A549 (cell line): ENCODE data around the gene CAPN13. TPM values are rescaled to one million over a fixed set of nuclear protein-coding genes. Genes with fewer than 3 reads are reported as not detected.

Experiments
- ATAC-seq, 2 experiments: fragments of 200-7000 bp in 1 of 2; fragments of >200 bp in 1 of 2; cut with Nextera tagmentation in 1 of 2; cut with Tn5 transposase in 1 of 2; 3 replicates each; pipeline versions ENCODE4 v1.8.0 to v1.9.1; 2018 to 2020; ENCODE audit warnings: mild to moderate bottlenecking in 1 of 2, moderate library complexity in 1 of 2
- CTCF ChIA-PET: fragments of 300-600 bp; sonication (Branson Sonifier 250); formaldehyde crosslinking; extraction: SDS; loops from one replicate; lab custom pipeline; 2021; ENCODE audit warnings: antibody characterized with exemption, inconsistent platforms; lab: Yijun Ruan, JAX
- POLR2A ChIA-PET: fragments of 350-600 bp; formaldehyde crosslinking; extraction: SDS; loops from one replicate; lab custom pipeline; 2021; ENCODE audit warnings: antibody characterized with exemption, inconsistent platforms; lab: Yijun Ruan, JAX
- DNase-seq, 2 experiments: peaks; one replicate each; pipeline versions ENCODE4 v3.0.0 to v3.0.0-alpha.2; 2011 to 2016; ENCODE audit warnings: low read depth in 1 of 2, low spot score in 1 of 2
- FAIRE-seq: peaks from 2 replicates; lab custom pipeline; 2011; peaks lifted over from hg19 to GRCh38; lab: Jason Lieb, UNC
- H3K27ac ChIP-seq, 2 experiments: fragments of >200 bp; sonication (Bioruptor Twin); formaldehyde crosslinking; 3 replicates each; pipeline ENCODE4 v1.5.1; 2016 to 2017
- H3K4me1 ChIP-seq: fragments of >200 bp; sonication (Bioruptor Twin); formaldehyde crosslinking; 3 replicates; pipeline ENCODE4 v1.6.1; 2016
- H3K4me2 ChIP-seq: fragments of >200 bp; sonication (Bioruptor Twin); formaldehyde crosslinking; 3 replicates; pipeline ENCODE4 v1.6.1; 2016
- H3K4me3 ChIP-seq: fragments of >200 bp; sonication (Bioruptor Twin); formaldehyde crosslinking; 3 replicates; pipeline ENCODE4 v1.5.1; 2016
- H3K9me3 ChIP-seq: fragments of >200 bp; sonication (Bioruptor Twin); formaldehyde crosslinking; 3 replicates; pipeline ENCODE4 v1.6.1; 2016
- CBX2 ChIP-seq: fragments of 200-600 bp; sonication (generic); IDR thresholded peaks from 2 replicates; pipeline ENCODE4 v1.6.1; 2016; ENCODE audit warnings: low read depth, mild to moderate bottlenecking, borderline replicate concordance
- CEBPB ChIP-seq, 2 experiments: fragments of >200 bp in 1 of 2; sonication (Bioruptor Twin) in 1 of 2; formaldehyde crosslinking in 1 of 2; IDR thresholded peaks; 2 replicates each; pipeline ENCODE4 v1.6.1; 2012 to 2016
- CHD4 ChIP-seq: fragments of 200-600 bp; sonication (generic); IDR thresholded peaks from 2 replicates; pipeline ENCODE4 v1.6.1; 2016; ENCODE audit warnings: antibody characterized with exemption, mild to moderate bottlenecking, borderline replicate concordance
- EHMT2 ChIP-seq: fragments of 200-600 bp; sonication (generic); IDR thresholded peaks from 2 replicates; pipeline ENCODE4 v1.6.1; 2016; ENCODE audit warnings: antibody characterized with exemption, low read depth, mild to moderate bottlenecking, moderate library complexity
- EP300 ChIP-seq, 2 experiments: fragments of >200 bp; sonication (Bioruptor Twin); formaldehyde crosslinking; IDR thresholded peaks; 2 replicates in 1 of 2; 3 replicates in 1 of 2; pipeline ENCODE4 v1.6.1; 2016 to 2017
- ESRRA ChIP-seq: fragments of 150-350 bp; IDR thresholded peaks from 2 replicates; pipeline ENCODE4 v1.6.1; 2014; ENCODE audit warnings: mild to moderate bottlenecking, low read length, borderline replicate concordance
- FOSB ChIP-seq: fragments of 250-450 bp; sonication (Bioruptor Pico); IDR thresholded peaks from 2 replicates; pipeline ENCODE4 v1.5.0; 2020; ENCODE audit warnings: mild to moderate bottlenecking, moderate library complexity
- HDAC2 ChIP-seq: fragments of 200-600 bp; sonication (generic); IDR thresholded peaks from 2 replicates; pipeline ENCODE4 v1.6.1; 2016
- HOXA7 ChIP-seq: fragments of 250-450 bp; sonication (Bioruptor Pico); IDR thresholded peaks from 2 replicates; pipeline ENCODE4 v1.5.0; 2020; ENCODE audit warnings: mild to moderate bottlenecking, moderate library complexity
- HOXB13 ChIP-seq: fragments of 250-450 bp; sonication (Bioruptor Pico); IDR thresholded peaks from 2 replicates; pipeline ENCODE4 v1.5.0; 2020; ENCODE audit warnings: low read depth, mild to moderate bottlenecking, moderate library complexity
- HOXB5 ChIP-seq: fragments of 250-450 bp; sonication (Bioruptor Pico); IDR thresholded peaks from 2 replicates; pipeline ENCODE4 v1.5.0; 2020; ENCODE audit warnings: mild to moderate bottlenecking, moderate library complexity
- JUN ChIP-seq, 2 experiments: fragments of >200 bp; sonication (Bioruptor Twin); formaldehyde crosslinking; IDR thresholded peaks; 2 replicates in 1 of 2; 3 replicates in 1 of 2; pipeline ENCODE4 v1.6.1; 2016 to 2017
- JUNB ChIP-seq: fragments of >200 bp; sonication (Bioruptor Twin); formaldehyde crosslinking; IDR thresholded peaks from 2 replicates; pipeline ENCODE4 v1.6.1; 2016
- MAFK ChIP-seq: fragments of 450-650 bp; IDR thresholded peaks from 2 replicates; pipeline ENCODE4 v1.6.1; 2014; ENCODE audit not compliant: partially characterized antibody
- MAZ ChIP-seq: fragments of 150-350 bp; IDR thresholded peaks from 2 replicates; pipeline ENCODE4 v1.6.1; 2014; ENCODE audit warnings: antibody characterized with exemption, low read depth, low read length, borderline replicate concordance
- NFE2L2 ChIP-seq: fragments of 150-350 bp; conservative IDR thresholded peaks from 2 replicates; pipeline ENCODE4 v1.6.1; 2014; ENCODE audit warnings: low read length
- NR3C1 ChIP-seq: fragments of >200 bp; sonication (Bioruptor Twin); formaldehyde crosslinking; IDR thresholded peaks from 3 replicates; pipeline ENCODE4 v1.6.1; 2017
- PHF8 ChIP-seq: fragments of 200-600 bp; sonication (generic); IDR thresholded peaks from 2 replicates; pipeline ENCODE4 v1.6.1; 2016; ENCODE audit warnings: low read depth, mild to moderate bottlenecking, antibody characterized with exemption, moderate library complexity, borderline replicate concordance
- POLR2A ChIP-seq: IDR thresholded peaks from 2 replicates; pipeline ENCODE4 v1.6.1; 2012; ENCODE audit warnings: mild to moderate bottlenecking, low read length
- POLR2AphosphoS2 ChIP-seq: conservative IDR thresholded peaks from 2 replicates; pipeline ENCODE4 v1.6.1; 2012; ENCODE audit warnings: low read length, improper control_type of control experiment, inconsistent platforms
- RCOR1 ChIP-seq: fragments of 150-350 bp; IDR thresholded peaks from 2 replicates; pipeline ENCODE4 v1.6.1; 2014; ENCODE audit warnings: antibody characterized with exemption, low read length, low read depth
- RFX5 ChIP-seq: fragments of 450-650 bp; IDR thresholded peaks from 2 replicates; pipeline ENCODE4 v1.7.1; 2014; ENCODE audit warnings: antibody characterized with exemption, mild to moderate bottlenecking, moderate library complexity
- SMC3 ChIP-seq: fragments of >200 bp; sonication (Bioruptor Twin); formaldehyde crosslinking; IDR thresholded peaks from 3 replicates; pipeline ENCODE4 v1.6.1; 2018; ENCODE audit warnings: inconsistent platforms
- SREBF2 ChIP-seq: fragments of 450-650 bp; IDR thresholded peaks from 2 replicates; pipeline ENCODE4 v1.6.1; 2014; ENCODE audit warnings: mild to moderate bottlenecking, moderate library complexity
- TFCP2L1 ChIP-seq: fragments of 250-450 bp; sonication (Bioruptor Pico); IDR thresholded peaks from 2 replicates; pipeline ENCODE4 v1.5.0; 2021; ENCODE audit warnings: mild to moderate bottlenecking
- TP53 ChIP-seq: fragments of 250-450 bp; sonication (Bioruptor Pico); IDR thresholded peaks from 2 replicates; pipeline ENCODE4 v1.5.0; 2021; ENCODE audit warnings: mild to moderate bottlenecking, moderate library complexity
- ZNF302 ChIP-seq: fragments of 250-450 bp; sonication (Bioruptor Pico); IDR thresholded peaks from 2 replicates; pipeline ENCODE4 v1.9.0; 2021; ENCODE audit warnings: inconsistent platforms, mild to moderate bottlenecking, moderate library complexity
- WGBS: methylation state at CpG from one replicate; pipeline ENCODE4 v1.1.6; 2017; ENCODE audit errors: missing lambda C conversion rate; 5-methylcytosine and 5-hydroxymethylcytosine counted together
- polyA plus RNA-seq, 4 experiments: library from polyadenylated mRNA; depleted of rRNA in 3 of 4; stranded (reverse); fragments of >200 nt; fragmentation: RNase III in 1 of 4; extraction: RNeasy Plus Mini Kit Qiagen cat#74134 plus additional on column Dnase treatment in 1 of 4; gene quantifications; 2 replicates in 3 of 4; 3 replicates in 1 of 4; pipeline ENCODE4 v1.2.3, GENCODE V29; 2011 to 2017
- TF ChIP-seq, protein P1 (sequence below): fragments of >200 bp; sonication (Bioruptor Twin); formaldehyde crosslinking; IDR thresholded peaks from 3 replicates; pipeline ENCODE4 v1.5.1; 2016
- TF ChIP-seq, protein P2 (sequence below): IDR thresholded peaks from 2 replicates; pipeline ENCODE4 v1.6.1; 2012
- TF ChIP-seq, protein P3 (sequence below): fragments of 150-350 bp; IDR thresholded peaks from 2 replicates; pipeline ENCODE4 v1.6.1; 2014; ENCODE audit warnings: low read depth, mild to moderate bottlenecking, low read length
- TF ChIP-seq, protein P4 (sequence below): fragments of 250-450 bp; sonication (Bioruptor Pico); IDR thresholded peaks from 2 replicates; pipeline ENCODE4 v1.5.0; 2021; ENCODE audit warnings: mild to moderate bottlenecking, moderate library complexity, borderline replicate concordance

CAPN13 gene
- polyA plus RNA-seq, 2 of the 4 experiments (the other 2 are of a cell fraction) = 0.08 to 0.18 TPM

DNA sequence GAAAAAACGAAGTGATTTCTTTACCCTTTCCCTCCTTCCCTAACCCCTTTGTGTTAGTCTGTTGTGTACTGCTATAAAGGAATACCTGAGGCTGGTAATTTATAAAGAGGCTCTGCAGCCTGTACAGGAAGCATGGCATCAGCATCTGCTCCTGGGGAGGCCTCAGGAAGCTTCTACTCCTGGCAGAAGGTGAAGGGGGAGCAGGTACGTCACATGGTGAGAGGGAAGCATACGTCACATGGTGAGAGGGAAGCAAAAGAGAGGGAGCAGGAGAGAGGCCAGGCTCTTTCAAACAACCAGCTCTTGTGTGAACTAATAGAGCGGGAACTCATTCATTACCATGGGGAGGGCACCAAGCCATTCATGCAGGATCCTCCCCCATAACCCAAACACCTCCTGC, 126.2 kb downstream of the CAPN13 start:
- POLR2A ChIA-PET = no interaction called here
- no peak overlapping the region for H3K27ac ChIP-seq
- FAIRE-seq (no peak), ATAC-seq (no peak), DNase-seq (no peak)
- 59% methylated on average over 4 of the region's 4 CpGs for WGBS
- no peak overlapping the region for H3K4me2 ChIP-seq
- CTCF ChIA-PET = interaction anchor here (1.0 to 1.9 kb wide), 5 partner anchors 12 to 516 kb away, joined by 3 to 9 read pairs (median 4); no protein-coding TSS in a partner anchor
- TF ChIP-seq CEBPB (IDR thresholded peaks at IDR 0.05) (no peak), TP53 (CRISPR knock-in tag) (no peak), ESRRA (no peak), EHMT2 (no peak), POLR2AphosphoS2 (no peak), CBX2 (no peak), PHF8 (no peak), NR3C1 (no peak), JUN (IDR thresholded peaks at IDR 0.05) (no peak), RCOR1 (no peak), ZNF302 (no peak), HDAC2 (no peak), SREBF2 (no peak), RFX5 (no peak), FOSB (CRISPR knock-in tag) (no peak), MAFK (no peak)
- TF ChIP-seq, protein P1, sequence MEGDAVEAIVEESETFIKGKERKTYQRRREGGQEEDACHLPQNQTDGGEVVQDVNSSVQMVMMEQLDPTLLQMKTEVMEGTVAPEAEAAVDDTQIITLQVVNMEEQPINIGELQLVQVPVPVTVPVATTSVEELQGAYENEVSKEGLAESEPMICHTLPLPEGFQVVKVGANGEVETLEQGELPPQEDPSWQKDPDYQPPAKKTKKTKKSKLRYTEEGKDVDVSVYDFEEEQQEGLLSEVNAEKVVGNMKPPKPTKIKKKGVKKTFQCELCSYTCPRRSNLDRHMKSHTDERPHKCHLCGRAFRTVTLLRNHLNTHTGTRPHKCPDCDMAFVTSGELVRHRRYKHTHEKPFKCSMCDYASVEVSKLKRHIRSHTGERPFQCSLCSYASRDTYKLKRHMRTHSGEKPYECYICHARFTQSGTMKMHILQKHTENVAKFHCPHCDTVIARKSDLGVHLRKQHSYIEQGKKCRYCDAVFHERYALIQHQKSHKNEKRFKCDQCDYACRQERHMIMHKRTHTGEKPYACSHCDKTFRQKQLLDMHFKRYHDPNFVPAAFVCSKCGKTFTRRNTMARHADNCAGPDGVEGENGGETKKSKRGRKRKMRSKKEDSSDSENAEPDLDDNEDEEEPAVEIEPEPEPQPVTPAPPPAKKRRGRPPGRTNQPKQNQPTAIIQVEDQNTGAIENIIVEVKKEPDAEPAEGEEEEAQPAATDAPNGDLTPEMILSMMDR = no peak
- TF ChIP-seq, protein P2, sequence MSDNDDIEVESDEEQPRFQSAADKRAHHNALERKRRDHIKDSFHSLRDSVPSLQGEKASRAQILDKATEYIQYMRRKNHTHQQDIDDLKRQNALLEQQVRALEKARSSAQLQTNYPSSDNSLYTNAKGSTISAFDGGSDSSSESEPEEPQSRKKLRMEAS = no peak
- no peaks in the 10 kb centered on the region for H3K4me1 ChIP-seq
- H3K4me3 ChIP-seq = no peak overlapping the region
- H3K9me3 ChIP-seq = no peaks in the 10 kb centered on the region

DNA sequence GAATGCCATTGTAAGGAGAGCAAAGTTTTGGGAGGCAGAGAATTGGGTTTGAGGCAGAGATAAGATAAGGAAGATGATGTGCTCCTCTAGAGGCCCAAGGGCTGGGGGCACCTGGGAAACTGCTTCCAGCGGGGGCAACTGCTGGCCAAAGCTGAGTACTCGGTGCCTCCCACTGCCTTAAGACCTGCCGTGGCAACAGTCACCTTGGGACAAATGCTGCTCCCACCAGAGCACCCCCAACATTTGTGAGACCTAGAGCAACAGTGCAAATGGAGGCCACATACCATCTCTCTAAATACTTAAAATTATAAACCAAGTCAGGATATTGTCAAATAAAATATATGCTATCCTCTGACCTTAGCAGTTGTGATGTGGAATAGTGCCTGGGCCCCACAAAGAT, 127.1 kb downstream of the CAPN13 start:
- no peak for TF ChIP-seq CEBPB (IDR thresholded peaks at IDR 0.05)
- TF ChIP-seq HOXB13 (CRISPR knock-in tag) = no peak
- TF ChIP-seq CBX2 = no peak
- TF ChIP-seq JUNB = no peak
- TF ChIP-seq, protein P3, sequence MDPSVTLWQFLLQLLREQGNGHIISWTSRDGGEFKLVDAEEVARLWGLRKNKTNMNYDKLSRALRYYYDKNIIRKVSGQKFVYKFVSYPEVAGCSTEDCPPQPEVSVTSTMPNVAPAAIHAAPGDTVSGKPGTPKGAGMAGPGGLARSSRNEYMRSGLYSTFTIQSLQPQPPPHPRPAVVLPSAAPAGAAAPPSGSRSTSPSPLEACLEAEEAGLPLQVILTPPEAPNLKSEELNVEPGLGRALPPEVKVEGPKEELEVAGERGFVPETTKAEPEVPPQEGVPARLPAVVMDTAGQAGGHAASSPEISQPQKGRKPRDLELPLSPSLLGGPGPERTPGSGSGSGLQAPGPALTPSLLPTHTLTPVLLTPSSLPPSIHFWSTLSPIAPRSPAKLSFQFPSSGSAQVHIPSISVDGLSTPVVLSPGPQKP = no peak
- no peak for TF ChIP-seq MAZ
- no peak for TF ChIP-seq HOXA7
- TF ChIP-seq PHF8 = no peak
- no peak for TF ChIP-seq NFE2L2
- TF ChIP-seq POLR2A = no peak
- no peak for TF ChIP-seq SMC3
- TF ChIP-seq HOXB5 (CRISPR knock-in tag) = no peak
- TF ChIP-seq EP300 (IDR thresholded peaks at IDR 0.05) = no peak
- TF ChIP-seq TFCP2L1 (CRISPR knock-in tag) = no peak
- TF ChIP-seq EHMT2 = no peak
- no peak for TF ChIP-seq CHD4
- TF ChIP-seq, protein P4, sequence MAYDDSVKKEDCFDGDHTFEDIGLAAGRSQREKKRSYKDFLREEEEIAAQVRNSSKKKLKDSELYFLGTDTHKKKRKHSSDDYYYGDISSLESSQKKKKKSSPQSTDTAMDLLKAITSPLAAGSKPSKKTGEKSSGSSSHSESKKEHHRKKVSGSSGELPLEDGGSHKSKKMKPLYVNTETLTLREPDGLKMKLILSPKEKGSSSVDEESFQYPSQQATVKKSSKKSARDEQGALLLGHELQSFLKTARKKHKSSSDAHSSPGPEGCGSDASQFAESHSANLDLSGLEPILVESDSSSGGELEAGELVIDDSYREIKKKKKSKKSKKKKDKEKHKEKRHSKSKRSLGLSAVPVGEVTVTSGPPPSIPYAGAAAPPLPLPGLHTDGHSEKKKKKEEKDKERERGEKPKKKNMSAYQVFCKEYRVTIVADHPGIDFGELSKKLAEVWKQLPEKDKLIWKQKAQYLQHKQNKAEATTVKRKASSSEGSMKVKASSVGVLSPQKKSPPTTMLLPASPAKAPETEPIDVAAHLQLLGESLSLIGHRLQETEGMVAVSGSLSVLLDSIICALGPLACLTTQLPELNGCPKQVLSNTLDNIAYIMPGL (CRISPR knock-in tag) = no peak
- TF ChIP-seq JUN (IDR thresholded peaks at IDR 0.05) = no peak
- no peak for TF ChIP-seq NR3C1
- no peak for TF ChIP-seq ESRRA
- 74% methylated on average over 3 of the region's 3 CpGs for WGBS
- ATAC-seq = no peak
- no peak for FAIRE-seq
- ChIA-PET POLR2A (no interaction called here), CTCF (interaction anchor here (1.5 to 1.9 kb wide), 2 partner anchors 14 to 515 kb away, joined by 4 to 9 read pairs; no protein-coding TSS in a partner anchor)
- Histone ChIP-seq H3K4me2 (no peak overlapping the region), H3K4me1 (no peaks in the 10 kb centered on the region), H3K27ac (no peak overlapping the region), H3K9me3 (no peaks in the 10 kb centered on the region), H3K4me3 (no peak overlapping the region)
- no peak for DNase-seq
